Measurements from ENCODE around the gene CD47.

GRCh38 chr3:107995823-107996222, 95.0 kb downstream of the CD47 start:
- TF ChIP-seq, protein P1, sequence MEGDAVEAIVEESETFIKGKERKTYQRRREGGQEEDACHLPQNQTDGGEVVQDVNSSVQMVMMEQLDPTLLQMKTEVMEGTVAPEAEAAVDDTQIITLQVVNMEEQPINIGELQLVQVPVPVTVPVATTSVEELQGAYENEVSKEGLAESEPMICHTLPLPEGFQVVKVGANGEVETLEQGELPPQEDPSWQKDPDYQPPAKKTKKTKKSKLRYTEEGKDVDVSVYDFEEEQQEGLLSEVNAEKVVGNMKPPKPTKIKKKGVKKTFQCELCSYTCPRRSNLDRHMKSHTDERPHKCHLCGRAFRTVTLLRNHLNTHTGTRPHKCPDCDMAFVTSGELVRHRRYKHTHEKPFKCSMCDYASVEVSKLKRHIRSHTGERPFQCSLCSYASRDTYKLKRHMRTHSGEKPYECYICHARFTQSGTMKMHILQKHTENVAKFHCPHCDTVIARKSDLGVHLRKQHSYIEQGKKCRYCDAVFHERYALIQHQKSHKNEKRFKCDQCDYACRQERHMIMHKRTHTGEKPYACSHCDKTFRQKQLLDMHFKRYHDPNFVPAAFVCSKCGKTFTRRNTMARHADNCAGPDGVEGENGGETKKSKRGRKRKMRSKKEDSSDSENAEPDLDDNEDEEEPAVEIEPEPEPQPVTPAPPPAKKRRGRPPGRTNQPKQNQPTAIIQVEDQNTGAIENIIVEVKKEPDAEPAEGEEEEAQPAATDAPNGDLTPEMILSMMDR (conservative IDR thresholded peaks at IDR 0.05), result no peak
- no peak for TF ChIP-seq EZH2 (IDR thresholded peaks at IDR 0.05; ENCODE audit: low read depth)
